ENCODE data around the gene FASTKD3. TPM values are rescaled to one million over a fixed set of nuclear protein-coding genes. Genes with fewer than 3 reads are reported as not detected.
A peak's percentile ranks its signal among the peaks of the same experiment; 100 is the strongest.

The FASTKD3 gene
- total and polyA plus RNA-seq, 11 donors = 4.3 to 11.5 (median 6.1) TPM

GRCh38 chr5:7857926-7858632, 10.8 kb downstream of the FASTKD3 start:
- H3K27me3 ChIP-seq = no peaks in the 10 kb centered on the region
- TF ChIP-seq CTCF (IDR thresholded peaks at IDR 0.05) = no peak
- no peak for TF ChIP-seq POLR2A (IDR thresholded peaks at IDR 0.05)
- DNase-seq (no peak), ATAC-seq (no peak)
- WGBS, 4 donors = 75 to 80% (median 77%) methylated on average over 9 of the region's 9 CpGs
- no peak overlapping the region for H3K27ac ChIP-seq
- no peaks in the 10 kb centered on the region for H3K9me3 ChIP-seq
- intact Hi-C loops (cut with DNase I) = loop anchor here in 3 of 10 donors (5.0 to 10.0 kb wide), 2 partner anchors 461 to 1093 kb away; partner anchors contain the start of gene ADCY2 (in 1 of the 3)
- H3K4me3 ChIP-seq = no peak overlapping the region
- H3K36me3 ChIP-seq = peaks cover 0 to 55% (median 47%) of the 10 kb centered on the region in 9 donors
- no peaks in the 10 kb centered on the region for H3K4me1 ChIP-seq

- H3K9me3 ChIP-seq = no peaks in the 10 kb centered on the region
- H3K4me1 ChIP-seq = peaks cover 0 to under 1% (median 0%) of the 10 kb centered on the region in 12 donors
- TF ChIP-seq POLR2A (IDR thresholded peaks at IDR 0.05) (no peak), CTCF (IDR thresholded peaks at IDR 0.05) (no peak)
- DNase-seq (no peak), ATAC-seq (peak in 1 of 4 donors; percentile 24)
- H3K4me3 ChIP-seq = no peak overlapping the region
- H3K36me3 ChIP-seq = peaks cover 0 to 48% (median 40%) of the 10 kb centered on the region in 9 donors
- 75 to 87% (median 82%) methylated on average over 5 of the region's 5 CpGs for WGBS, 4 donors
- H3K27ac ChIP-seq = no peak overlapping the region
- H3K27me3 ChIP-seq = no peaks in the 10 kb centered on the region
- intact Hi-C loops (cut with DNase I) = loop anchor here in 3 of 10 donors (5.0 to 10.0 kb wide), 2 partner anchors 460 to 1093 kb away; partner anchors contain the start of gene ADCY2 (in 1 of the 3)
These were observed 11.5 kb downstream of the FASTKD3 start for GRCh38 chr5:7857361-7857760.

- intact Hi-C loops (cut with DNase I) = loop anchor here in 3 of 10 donors (5.0 to 10.0 kb wide), 2 partner anchors 460 to 1092 kb away; partner anchors contain the start of gene ADCY2 (in 1 of the 3)
- DNase-seq (peak in 2 of 5 donors; percentile 8 to 26), ATAC-seq (peak in 2 of 4 donors; percentile 74 to 81)
- H3K4me3 ChIP-seq = no peak overlapping the region
- H3K27me3 ChIP-seq = no peaks in the 10 kb centered on the region
- H3K4me1 ChIP-seq = peaks cover 0 to 4% (median 0%) of the 10 kb centered on the region in 12 donors
- no peaks in the 10 kb centered on the region for H3K9me3 ChIP-seq
- peaks cover 0 to 43% (median 35%) of the 10 kb centered on the region in 9 donors for H3K36me3 ChIP-seq
- 89 to 95% (median 94%) methylated on average over 2 of the region's 2 CpGs for WGBS, 4 donors
- no peak overlapping the region for H3K27ac ChIP-seq
- peak; percentile 41 to 71 (median 62) for TF ChIP-seq CTCF (IDR thresholded peaks at IDR 0.05)
- no peak for TF ChIP-seq POLR2A (IDR thresholded peaks at IDR 0.05)
These were observed 12.0 kb downstream of the FASTKD3 start for GRCh38 chr5:7856855-7857254.

- peaks cover 0 to 9% (median 0%) of the 10 kb centered on the region in 9 donors for H3K27me3 ChIP-seq
- ATAC-seq (no peak), DNase-seq (no peak)
- intact Hi-C loops (cut with DNase I) = loop anchor here in 3 of 10 donors (5.0 to 10.0 kb wide), 2 partner anchors 458 to 1091 kb away; partner anchors contain the start of gene ADCY2 (in 1 of the 3)
- H3K36me3 ChIP-seq = peaks cover 0 to 30% (median 22%) of the 10 kb centered on the region in 9 donors
- H3K4me1 ChIP-seq = peaks cover 0 to 9% (median 0%) of the 10 kb centered on the region in 12 donors
- H3K4me3 ChIP-seq = no peak overlapping the region
- H3K27ac ChIP-seq = no peak overlapping the region
- 64 to 75% (median 69%) methylated on average over 3 of the region's 3 CpGs for WGBS, 4 donors
- TF ChIP-seq CTCF (IDR thresholded peaks at IDR 0.05) = no peak
- no peak for TF ChIP-seq POLR2A (IDR thresholded peaks at IDR 0.05)
- H3K9me3 ChIP-seq = no peaks in the 10 kb centered on the region
These were observed 13.2 kb downstream of the FASTKD3 start for GRCh38 chr5:7855611-7856010.
